22Rv1 (cell line): ENCODE measurements around the gene NCBP1.

ENCODE experiments used
- ZFX ChIP-seq: fragments of 450-650 bp; IDR thresholded peaks from 2 replicates; pipeline ENCODE4 v1.6.1; 2017; ENCODE audit warnings: antibody characterized with exemption, borderline replicate concordance
- TF ChIP-seq, protein P1 (sequence below): fragments of 450-650 bp; IDR thresholded peaks from 2 replicates; pipeline ENCODE4 v1.5.1; 2017; ENCODE audit warnings: mild to moderate bottlenecking

- TF ChIP-seq, protein P1, sequence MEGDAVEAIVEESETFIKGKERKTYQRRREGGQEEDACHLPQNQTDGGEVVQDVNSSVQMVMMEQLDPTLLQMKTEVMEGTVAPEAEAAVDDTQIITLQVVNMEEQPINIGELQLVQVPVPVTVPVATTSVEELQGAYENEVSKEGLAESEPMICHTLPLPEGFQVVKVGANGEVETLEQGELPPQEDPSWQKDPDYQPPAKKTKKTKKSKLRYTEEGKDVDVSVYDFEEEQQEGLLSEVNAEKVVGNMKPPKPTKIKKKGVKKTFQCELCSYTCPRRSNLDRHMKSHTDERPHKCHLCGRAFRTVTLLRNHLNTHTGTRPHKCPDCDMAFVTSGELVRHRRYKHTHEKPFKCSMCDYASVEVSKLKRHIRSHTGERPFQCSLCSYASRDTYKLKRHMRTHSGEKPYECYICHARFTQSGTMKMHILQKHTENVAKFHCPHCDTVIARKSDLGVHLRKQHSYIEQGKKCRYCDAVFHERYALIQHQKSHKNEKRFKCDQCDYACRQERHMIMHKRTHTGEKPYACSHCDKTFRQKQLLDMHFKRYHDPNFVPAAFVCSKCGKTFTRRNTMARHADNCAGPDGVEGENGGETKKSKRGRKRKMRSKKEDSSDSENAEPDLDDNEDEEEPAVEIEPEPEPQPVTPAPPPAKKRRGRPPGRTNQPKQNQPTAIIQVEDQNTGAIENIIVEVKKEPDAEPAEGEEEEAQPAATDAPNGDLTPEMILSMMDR = no peak
- no peak for TF ChIP-seq ZFX
These were observed at the start of gene NCBP1, which contains the start of gene TSTD2 for GRCh38 chr9:97632985-97633858.
